AG08395 (cell line): ENCODE data around the gene SYNGAP1.

Source experiments
- DNase-seq: peaks from one replicate; pipeline ENCODE4 v3.0.0; 2012; ENCODE audit warnings: mixed read lengths, low spot score

Gene SYNGAP1

GRCh38 chr6:33438978-33439594 is 19.2 kb downstream of the SYNGAP1 start:
- no peak for DNase-seq

- no peak for DNase-seq
Observed at GRCh38 chr6:33439956-33440648, 20.2 kb downstream of the SYNGAP1 start.

GRCh38 chr6:33440649-33441309 is 20.9 kb downstream of the SYNGAP1 start:
- DNase-seq, result no peak

- no peak for DNase-seq
Observed at GRCh38 chr6:33441457-33441856, 21.6 kb downstream of the SYNGAP1 start.

- no peak for DNase-seq
Observed at GRCh38 chr6:33442283-33442682, 22.4 kb downstream of the SYNGAP1 start.

- no peak for DNase-seq
Observed at GRCh38 chr6:33443025-33443424, 23.2 kb downstream of the SYNGAP1 start.

- no peak for DNase-seq
Observed at GRCh38 chr6:33443619-33444504, 24.0 kb downstream of the SYNGAP1 start.

- DNase-seq, result no peak
Observed at GRCh38 chr6:33445119-33445603, 25.3 kb downstream of the SYNGAP1 start.

GRCh38 chr6:33446356-33446755 is 26.5 kb downstream of the SYNGAP1 start:
- DNase-seq, result no peak

GRCh38 chr6:33450434-33450833 is 30.6 kb downstream of the SYNGAP1 start:
- no peak for DNase-seq

- DNase-seq, result no peak
Observed at GRCh38 chr6:33451606-33452005, 31.7 kb downstream of the SYNGAP1 start.

GRCh38 chr6:33452496-33452895 is 32.6 kb downstream of the SYNGAP1 start:
- no peak for DNase-seq

GRCh38 chr6:33453393-33454008 is 33.6 kb downstream of the SYNGAP1 start:
- no peak for DNase-seq

- peak; percentile 100 for DNase-seq
Observed at GRCh38 chr6:33454009-33454946, 34.4 kb downstream of the SYNGAP1 start, which contains the start of gene ZBTB9. TSS of gene ZBTB9 (plus strand) at chr6:33454576. CDS start at chr6:33455101, 525 bp downstream.

- DNase-seq, result no peak
Observed at GRCh38 chr6:33455051-33455450, 35.2 kb downstream of the SYNGAP1 start.

- DNase-seq, result no peak
Observed at GRCh38 chr6:33456156-33456555, 36.3 kb downstream of the SYNGAP1 start.

- DNase-seq, result no peak
Observed at GRCh38 chr6:33458676-33459075, 38.8 kb downstream of the SYNGAP1 start.

- no peak for DNase-seq
Observed at GRCh38 chr6:33459226-33459625, 39.4 kb downstream of the SYNGAP1 start.

- no peak for DNase-seq
Observed at GRCh38 chr6:33466075-33466735, 46.3 kb downstream of the SYNGAP1 start.

- no peak for DNase-seq
Observed at GRCh38 chr6:33467091-33467490, 47.2 kb downstream of the SYNGAP1 start.
